GM21717 (cell line): ENCODE measurements around the gene NACC2.

Source experiments
- ATAC-seq: cut with Tn5 transposase; IDR thresholded peaks from one replicate; pipeline ENCODE4 v1.9.1; 2021; ENCODE audit warnings: mild to moderate bottlenecking, moderate library complexity; ENCODE audit not compliant: unreplicated experiment

Gene NACC2

DNA sequence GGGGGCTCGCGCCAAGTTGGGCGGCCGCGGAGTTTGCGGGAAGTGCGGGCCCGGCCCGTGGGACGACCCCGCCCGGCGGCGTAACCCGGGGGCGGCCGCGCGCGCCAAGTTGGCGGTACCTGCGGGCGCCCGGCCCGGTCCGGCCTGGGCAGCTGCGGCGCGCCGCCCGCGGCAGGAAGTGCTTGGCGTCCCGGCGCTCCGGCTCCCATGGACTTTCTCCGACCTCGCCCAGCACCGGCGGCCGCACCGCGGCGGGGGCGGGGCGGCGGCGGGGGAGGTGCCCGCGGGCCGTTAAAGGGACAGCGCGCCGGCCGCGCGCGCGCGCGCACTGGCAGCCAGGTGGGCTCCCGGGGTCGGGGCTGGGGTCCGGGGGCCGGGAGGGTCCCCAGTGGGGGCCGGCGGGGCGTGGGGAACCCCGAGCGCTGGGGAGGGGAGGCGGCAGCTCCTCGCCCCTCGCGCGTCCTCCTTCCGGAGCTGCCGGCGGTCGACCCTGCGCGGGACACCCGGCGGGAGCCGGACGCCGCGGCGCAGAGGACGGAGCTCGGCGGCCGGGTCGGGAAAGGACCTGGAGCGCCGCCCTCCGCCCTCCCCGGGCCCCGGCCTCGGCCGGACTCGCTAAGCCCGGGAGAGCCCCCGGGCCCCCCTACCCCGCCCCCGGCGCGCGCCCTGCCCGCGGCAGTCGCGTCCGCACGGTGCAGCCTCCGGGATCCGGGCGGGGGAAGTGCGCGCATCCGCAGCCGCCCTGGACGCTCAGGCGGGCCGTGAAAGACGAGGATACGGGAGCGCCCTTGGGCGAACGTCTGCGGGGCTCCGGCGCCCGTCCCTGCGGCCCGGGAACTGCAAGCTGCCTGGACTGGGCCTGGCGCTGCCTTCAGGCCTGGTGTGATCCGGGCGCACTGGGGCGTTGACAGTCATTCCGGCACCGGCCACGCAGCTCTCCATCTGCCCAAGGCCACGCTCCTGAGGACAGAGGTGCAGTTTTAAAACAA, at the start of gene NACC2:
TSS of gene NACC2 (minus strand) at position 220 of the 989 bp plus-strand sequence. CDS start 44,768 bp downstream, outside the sequence.
- no peak for ATAC-seq

DNA sequence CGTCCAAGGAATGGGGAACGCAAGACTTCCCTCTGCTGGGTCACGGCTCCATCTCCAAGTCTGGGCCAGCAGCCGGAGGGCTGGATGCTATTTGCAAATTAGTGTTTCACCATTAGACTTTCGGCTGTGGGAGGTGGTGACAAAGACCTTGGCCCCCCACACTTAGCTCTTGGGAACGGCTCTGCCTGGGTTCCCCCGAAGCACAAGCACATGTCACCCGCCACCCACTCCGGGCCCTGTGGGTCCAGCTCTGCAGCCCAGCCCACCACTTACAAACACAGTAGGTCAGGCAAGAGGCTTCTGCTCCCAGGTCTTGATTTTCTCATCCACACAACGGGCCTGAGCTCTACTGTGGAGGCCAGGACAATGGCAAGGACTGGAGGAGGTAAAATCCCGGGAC, 49.4 kb upstream of the NACC2 start:
- ATAC-seq: no peak

- no peak for ATAC-seq
Measured at GRCh38 chr9:136143215-136144001, 48.3 kb upstream of the NACC2 start.

GRCh38 chr9:136142859-136143214, 47.7 kb upstream of the NACC2 start:
- ATAC-seq: no peak

DNA sequence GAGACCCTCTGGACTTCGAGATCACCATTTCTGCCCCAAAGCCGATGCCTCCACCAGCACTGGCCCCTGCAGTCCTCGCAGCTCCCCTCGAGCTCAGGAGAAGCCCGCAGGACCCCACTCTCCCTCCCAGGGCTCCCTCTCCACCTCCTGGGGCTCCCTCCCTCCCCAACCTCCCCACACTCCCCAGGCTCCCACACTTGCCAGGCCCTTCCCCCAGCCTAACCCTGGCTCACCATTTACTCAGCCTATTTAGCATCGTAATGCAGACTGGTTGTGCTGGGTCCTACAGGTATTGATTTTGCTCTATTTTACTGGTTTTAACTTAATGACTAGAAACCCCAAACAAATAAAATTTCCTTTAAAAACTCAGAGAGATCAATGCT, 47.3 kb upstream of the NACC2 start:
- ATAC-seq: no peak

DNA sequence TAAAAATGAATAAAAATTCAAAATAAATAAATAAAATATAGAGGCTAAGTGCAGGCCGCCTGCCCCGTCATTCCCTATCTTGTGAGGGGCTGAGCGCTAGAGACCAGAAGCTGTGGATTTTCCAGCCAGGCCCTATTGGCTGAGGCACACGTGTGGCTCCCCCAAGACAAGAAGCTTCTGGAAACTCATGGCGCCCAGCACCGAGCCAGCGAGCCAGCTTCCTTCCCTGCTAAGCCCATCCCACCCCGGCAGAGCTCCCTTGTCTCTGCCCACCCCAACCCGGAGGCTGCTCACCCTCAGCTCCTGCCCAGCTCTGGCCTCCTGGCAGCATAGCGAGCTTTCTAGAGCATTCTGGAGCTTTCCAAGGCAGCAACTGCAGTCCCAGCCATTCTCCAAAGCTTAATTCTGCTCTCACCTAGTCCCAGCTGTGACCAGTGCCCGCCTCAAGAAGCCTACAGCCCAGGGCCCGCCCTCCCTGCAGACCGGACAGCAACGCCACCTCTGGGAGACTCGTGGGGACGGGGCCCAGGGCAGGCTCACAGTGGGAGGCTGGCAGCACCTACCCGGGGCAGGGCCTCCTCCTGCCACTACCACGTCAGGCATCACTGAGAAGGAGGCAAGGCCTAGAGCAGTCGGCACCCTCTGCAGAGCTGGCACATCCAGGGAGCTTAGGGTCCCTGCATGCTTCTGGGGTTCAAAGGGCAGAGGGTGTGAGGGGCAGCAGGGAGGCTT, 46.8 kb upstream of the NACC2 start:
- ATAC-seq: no peak

GRCh38 chr9:136140966-136141365, 45.9 kb upstream of the NACC2 start:
- ATAC-seq: no peak

DNA sequence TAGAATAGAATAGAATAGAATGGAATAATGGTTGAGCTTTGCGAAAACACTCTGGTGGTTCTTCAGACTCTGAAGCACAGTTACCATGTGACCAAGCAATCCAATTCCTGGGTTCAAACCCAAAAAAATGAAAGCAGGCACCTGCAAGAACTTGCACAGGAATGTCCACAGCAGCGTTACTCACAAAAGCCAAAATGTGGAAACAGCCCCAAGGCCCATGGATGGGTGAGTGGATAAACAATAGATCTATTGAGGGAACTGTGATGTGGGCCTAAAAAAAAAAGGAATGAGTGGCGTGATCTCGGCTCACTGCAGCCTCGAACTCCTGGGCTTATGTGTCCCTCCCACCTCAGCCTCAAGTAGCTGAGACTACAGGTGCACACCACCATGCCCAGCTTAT, 45.0 kb upstream of the NACC2 start:
- no peak for ATAC-seq

DNA sequence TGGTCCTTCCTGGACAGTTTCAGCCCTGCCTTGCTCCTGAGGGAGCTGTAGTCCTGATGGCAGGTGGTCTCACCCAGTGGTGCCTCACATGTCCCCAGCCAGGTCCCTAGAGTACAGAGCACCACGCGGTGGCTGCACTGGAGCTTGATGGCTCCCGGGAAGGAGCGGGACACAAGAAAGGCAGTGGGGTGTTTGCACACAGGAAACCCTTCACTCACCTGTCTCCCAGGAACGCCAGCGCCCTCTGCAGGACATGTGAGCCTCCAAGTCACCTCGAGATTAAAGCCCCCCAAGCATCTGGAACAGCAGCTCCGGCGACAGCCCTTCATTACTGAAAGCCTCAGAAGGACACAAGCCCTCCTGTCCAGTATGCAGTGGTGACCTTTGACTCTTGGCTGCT, 43.5 kb upstream of the NACC2 start:
- ATAC-seq: no peak

- ATAC-seq: no peak
Measured at GRCh38 chr9:136137321-136138265, 42.5 kb upstream of the NACC2 start.

GRCh38 chr9:136136127-136136925, 41.2 kb upstream of the NACC2 start:
- no peak for ATAC-seq

DNA sequence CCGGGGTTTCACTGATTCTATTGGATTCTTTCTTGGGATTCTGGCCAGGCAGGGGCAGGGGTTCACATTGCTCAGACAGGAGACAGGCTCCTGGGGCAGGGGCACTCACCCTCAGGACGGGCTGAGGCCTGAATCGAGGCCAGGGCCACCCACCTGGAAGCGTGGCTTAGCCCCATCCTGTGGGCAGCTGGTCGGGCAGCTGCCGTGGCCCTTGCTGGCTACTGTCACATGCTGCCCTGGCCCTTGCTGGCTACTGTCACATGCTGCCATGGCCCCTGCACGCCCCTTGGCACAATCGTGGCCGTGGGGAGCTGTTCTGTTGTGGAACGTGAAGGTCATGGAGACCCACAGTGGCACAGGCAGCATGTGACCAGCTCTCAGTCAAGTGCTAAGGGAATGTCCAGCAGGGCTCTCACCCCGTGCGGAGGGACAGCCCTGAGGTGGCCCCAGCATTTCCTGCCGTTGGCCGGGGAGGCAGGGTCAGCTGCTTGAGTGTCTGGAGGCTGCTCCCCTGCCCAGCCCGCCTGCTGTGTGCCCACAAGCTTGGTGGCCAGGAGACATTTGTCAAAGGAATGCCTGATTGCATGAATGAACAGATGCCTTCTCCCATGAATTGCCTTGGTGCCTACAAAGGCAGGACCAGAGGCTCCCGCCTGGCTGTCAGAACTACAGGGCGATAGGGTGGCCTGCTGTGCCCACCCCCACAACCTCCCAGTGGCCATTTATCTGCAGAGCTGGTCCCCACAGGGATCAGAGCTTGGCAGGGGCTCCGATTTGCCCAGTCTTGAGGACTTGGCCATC, 40.4 kb upstream of the NACC2 start:
- no peak for ATAC-seq

DNA sequence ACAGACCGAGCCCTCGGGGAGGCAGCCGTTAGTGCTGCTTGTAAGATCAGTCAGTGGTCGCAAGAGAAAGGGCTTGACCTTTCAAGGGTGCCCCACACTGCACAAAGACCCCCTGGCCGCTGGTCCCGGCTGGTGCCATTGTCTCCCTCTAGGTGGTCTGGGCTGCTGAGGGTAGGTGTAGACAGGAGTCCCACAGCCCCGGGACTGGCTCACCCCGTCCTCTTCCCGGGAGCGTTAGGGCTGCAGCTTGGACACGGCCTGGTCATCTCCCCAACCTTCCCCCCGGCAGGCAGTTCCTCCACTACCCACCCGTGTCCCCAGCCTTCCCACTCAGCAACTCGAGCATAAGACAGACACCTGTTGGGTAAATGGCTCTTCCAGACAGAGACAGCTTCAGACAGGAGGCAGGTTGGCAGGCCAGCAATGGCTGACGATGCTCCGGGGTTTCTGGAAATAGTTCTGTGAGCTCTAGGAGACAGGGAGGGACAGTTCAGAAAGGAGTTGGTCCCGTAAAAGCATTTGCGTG, 38.9 kb upstream of the NACC2 start:
- no peak for ATAC-seq

GRCh38 chr9:136133191-136133958, 38.3 kb upstream of the NACC2 start:
- no peak for ATAC-seq

DNA sequence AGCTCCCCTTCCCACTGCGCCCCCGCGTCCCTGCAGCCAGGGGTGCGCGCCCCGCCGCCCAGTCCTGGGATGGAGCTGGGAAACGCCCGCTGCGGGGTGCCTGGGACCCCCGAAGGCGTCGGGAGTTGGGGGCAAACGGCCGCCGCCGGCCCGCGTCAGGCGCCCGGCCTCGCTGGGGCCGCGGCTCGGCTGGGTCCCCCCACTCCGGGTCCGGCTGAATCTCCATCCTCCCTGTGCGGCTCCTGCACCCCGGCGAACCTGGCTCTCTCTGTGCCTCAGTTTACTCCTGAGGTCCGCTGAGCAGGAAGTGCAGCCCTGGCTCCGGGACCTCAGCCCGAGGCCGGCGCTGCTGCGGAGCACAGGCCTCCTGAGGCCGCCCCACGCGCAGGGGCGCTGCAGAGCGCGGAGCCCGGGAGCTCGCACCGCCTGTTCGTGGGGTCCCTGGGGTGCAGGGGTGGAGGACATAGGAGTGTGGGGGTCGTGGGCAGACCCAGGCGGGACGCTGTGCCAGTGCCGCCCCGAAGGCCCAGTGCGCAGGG, 37.5 kb upstream of the NACC2 start:
- no peak for ATAC-seq

DNA sequence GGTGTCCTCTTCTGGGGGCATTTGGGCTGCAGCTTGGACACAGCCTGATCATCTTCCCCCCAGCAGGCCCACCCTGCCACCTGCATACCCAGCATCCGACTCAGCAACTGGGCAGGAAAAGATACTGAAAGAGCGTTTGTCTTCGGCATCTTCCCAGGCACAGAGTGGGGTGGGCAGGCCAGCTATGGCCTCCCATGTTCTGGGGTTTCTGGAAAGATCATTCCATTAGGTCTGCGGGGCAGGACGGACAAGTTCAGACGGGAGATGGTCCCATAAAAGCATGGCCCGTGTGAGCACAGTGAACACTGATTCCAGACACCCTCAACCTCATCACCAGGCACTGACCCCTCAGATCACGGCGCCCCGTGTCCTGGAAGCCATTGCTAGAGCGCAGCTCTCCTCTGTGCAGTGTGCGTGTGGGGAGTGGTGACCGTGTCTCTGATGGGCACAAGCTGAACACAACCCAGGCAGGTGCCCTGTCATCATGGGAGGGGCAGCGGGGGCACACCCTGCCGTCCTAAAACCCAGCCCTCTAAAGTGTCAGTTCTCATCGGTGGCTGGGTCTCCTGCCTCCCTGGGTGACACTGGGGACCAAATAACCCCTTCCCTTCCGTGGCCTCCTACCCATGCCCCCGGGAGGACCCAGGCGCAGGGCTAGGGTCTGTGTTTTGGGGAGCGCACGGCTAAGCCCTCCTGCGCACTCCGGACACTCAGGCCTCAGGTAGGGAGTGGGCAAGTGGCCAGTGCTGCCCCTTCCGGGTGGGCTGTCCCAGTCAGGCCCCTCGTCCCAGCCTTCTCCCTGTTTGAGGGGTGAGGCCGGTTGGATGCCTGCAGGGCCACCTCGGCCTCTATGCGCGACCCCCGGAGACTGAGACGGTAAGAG, 36.8 kb upstream of the NACC2 start:
- no peak for ATAC-seq
